GM12801 (cell line): ENCODE results near the gene PRR20A.
"Not testable (repeated sequence)": the region's sequence is repeated elsewhere in the genome, so short reads cannot be mapped to it uniquely, and the experiment has no call there.

ENCODE experiments used
- TF ChIP-seq, protein P1 (sequence below): IDR thresholded peaks from one replicate; pipeline ENCODE4 v1.5.1; 2011; ENCODE audit warnings: control low read depth; ENCODE audit not compliant: insufficient read length; ENCODE audit errors: extremely low read depth

PRR20A gene

DNA sequence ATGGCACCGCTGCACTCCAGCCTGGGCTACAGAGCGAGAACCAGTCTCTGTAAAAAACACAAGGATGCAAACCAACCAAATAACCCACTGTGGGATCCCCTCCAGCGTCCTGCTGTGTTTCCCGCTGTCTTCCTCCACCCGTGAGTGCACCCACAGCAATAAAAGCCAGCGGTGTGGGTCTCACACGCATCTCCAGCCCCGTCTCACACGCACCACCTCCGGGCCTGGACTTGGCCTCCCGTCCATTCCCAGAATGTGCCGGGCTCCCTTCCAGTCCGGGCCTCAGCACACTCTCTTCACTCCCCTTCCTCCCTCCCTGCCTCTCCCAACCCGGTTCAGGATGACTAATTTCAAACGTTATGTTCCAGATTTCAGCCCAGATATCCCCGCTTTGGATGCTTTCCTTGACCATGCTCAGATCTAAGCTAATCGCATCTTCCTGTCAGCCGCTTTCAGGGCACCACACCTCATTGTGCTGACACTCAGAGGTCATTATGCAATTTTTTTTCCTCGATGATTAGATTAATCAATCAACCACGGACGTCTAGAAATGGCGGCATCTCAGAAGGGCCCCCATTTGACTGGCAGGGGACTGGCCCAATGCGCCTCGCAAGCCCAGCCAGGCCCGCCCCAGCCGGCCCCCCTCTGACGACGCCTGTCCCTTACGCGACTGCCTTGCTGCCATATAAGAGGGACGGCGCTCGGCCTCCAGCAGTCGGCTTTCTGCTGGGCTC, at the start of gene PRR20A:
Gene PRR20A (plus strand): TSS at position 684 of the 734 bp plus-strand sequence. CDS start 387 bp downstream, outside the sequence.
- TF ChIP-seq, protein P1, sequence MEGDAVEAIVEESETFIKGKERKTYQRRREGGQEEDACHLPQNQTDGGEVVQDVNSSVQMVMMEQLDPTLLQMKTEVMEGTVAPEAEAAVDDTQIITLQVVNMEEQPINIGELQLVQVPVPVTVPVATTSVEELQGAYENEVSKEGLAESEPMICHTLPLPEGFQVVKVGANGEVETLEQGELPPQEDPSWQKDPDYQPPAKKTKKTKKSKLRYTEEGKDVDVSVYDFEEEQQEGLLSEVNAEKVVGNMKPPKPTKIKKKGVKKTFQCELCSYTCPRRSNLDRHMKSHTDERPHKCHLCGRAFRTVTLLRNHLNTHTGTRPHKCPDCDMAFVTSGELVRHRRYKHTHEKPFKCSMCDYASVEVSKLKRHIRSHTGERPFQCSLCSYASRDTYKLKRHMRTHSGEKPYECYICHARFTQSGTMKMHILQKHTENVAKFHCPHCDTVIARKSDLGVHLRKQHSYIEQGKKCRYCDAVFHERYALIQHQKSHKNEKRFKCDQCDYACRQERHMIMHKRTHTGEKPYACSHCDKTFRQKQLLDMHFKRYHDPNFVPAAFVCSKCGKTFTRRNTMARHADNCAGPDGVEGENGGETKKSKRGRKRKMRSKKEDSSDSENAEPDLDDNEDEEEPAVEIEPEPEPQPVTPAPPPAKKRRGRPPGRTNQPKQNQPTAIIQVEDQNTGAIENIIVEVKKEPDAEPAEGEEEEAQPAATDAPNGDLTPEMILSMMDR = not testable (repeated sequence)

DNA sequence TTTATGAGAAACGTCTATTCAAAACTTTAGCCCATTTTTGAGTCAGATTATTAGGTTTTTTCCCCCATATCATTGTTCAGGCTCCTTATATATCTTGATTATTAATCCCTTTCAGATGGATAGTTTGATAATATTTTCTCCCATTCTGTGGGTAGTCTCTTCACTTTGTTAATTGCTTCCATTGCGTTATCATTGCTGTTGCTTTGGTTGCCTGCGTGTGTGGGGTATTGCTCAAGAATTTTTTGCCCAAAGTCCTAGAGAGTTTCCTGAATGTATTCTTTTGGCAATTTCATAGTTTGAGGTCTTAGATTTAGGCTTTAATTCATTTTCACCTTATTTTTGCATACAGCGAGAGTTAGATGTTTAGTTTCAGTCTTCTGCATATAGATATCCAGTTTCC, 25.8 kb upstream of the PRR20A start:
- TF ChIP-seq, protein P1 = no peak

DNA sequence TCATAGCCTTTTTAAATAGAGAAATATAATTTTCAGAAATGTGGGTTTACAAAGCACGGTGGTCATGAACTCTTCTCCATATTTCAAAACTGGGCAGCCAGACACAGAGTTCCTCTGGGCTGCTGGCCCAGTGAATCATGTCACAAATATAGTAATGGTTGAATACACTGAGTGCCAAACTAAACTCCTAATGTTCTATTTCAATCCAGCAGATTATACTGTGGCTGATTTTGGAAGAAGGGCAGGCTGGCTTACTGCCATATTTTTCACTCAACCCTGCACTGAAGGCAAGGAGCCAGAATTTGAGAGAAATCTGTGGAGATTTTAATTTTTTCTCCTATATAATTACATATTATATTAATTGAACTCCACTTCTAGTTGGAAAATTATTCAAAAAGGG, 17.0 kb upstream of the PRR20A start:
- TF ChIP-seq, protein P1 = no peak

DNA sequence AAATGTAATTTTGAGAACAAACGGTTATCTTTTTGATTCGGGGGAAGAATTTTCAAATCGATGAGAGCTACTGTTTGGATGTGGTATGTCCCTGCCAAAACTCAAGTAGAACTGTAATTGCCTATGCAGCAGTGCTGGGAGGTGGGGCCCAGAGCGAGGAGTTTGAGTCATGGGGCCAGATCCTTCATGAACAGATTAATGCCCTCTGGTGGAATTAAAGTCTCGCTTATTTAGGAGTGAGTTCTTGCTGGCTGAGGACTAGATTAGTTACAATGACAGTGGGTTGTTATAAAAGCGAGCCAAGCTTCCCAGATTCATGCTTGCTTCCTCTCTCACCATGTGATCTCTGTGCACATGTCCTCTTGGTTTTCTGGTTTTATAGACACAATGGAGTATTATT, 11.8 kb upstream of the PRR20A start:
- TF ChIP-seq, protein P1 = no peak

DNA sequence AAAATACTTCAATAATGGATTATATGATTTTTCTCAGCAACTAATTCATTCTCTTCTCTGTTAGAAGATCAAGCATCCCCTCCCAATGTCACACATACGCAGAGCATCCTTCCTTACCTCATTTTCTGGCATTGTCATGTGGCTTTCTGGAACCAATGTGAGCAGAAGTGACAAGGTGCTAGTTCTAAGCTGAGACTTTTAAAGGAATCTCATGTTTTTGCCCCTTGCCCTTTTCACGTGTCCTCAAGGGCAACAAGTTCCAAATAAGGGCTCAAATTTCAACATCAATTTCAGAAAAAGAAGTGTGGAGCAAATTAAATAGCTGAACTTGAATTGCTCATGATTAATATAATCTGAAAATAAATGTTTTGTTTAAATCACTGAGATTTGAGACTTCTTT, 4.6 kb upstream of the PRR20A start:
- TF ChIP-seq, protein P1 = no peak

DNA sequence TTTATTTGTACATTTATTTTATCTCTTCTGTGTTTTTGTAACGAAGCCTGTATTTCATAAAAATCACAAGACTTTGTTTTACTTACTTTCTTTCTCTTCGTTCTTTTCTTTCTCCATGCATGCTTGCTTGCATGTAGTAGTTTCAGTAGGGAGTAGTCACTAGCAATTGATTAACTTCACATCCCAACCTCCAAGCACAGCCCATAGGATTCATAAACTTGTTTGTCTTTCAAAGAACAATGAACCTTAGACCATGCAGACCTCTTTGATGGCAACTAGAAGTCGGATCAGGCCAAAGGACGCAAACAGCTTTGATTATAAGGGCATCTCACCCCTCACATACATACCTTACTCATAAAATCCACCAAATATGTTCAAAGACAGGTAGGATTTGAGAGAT, 3.1 kb upstream of the PRR20A start:
- TF ChIP-seq, protein P1 = no peak

DNA sequence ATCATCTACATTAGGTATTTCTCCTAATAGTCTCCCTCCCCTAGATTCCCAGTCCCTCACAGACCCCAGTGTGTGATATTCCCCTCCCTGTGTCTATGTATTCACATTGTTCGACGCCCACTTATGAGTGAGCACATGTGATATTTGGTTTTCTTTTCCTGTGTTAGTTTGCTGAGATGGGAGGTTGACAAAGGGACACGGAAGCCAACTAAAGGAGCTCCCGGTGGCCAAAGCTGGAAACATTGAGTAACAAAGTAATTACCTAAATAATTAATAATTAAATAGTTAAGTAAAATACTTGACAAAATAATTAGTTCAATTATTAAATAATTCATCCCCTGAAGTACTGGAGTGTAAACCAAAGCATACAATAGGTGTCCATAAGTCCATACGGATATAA, 1.7 kb upstream of the PRR20A start:
- TF ChIP-seq, protein P1 = no peak
